ENCODE data around the gene CHD5.

- TF ChIP-seq CTCF (IDR thresholded peaks at IDR 0.05; ENCODE audit: borderline replicate concordance, extremely low read depth, low read length, poor library complexity, severe bottlenecking) = no peak
- no peak for TF ChIP-seq EZH2 (IDR thresholded peaks at IDR 0.05; ENCODE audit: borderline replicate concordance, low read depth, low read length, severe bottlenecking)
Observed at GRCh38 chr1:6222636-6223035, 42.5 kb upstream of the CHD5 start.

Measured in DND-41 (cell line).